KOPT-K1 (cell line): Measurements from ENCODE around the gene PLS3.

ENCODE experiments used
- H3K27ac ChIP-seq: fragments of 200-600 bp; sonication (generic); 2 replicates; pipeline ENCODE4 v1.5.1; 2016; ENCODE audit warnings: antibody characterized with exemption, mild to moderate bottlenecking, low read depth, low read length; ENCODE audit not compliant: poor library complexity, severe bottlenecking
- H3K36me3 ChIP-seq: fragments of 200-600 bp; sonication (generic); 2 replicates; pipeline ENCODE4 v1.5.1; 2017; ENCODE audit warnings: antibody characterized with exemption, mild to moderate bottlenecking, low read length, moderate library complexity; ENCODE audit not compliant: insufficient read depth
- H3K9me3 ChIP-seq: fragments of 200-600 bp; sonication (generic); 2 replicates; pipeline ENCODE4 v1.5.1; 2017; ENCODE audit warnings: antibody characterized with exemption, low read length, mild to moderate bottlenecking; ENCODE audit not compliant: insufficient read depth, poor library complexity, severe bottlenecking

PLS3 gene

GRCh38 chrX:115560211-115560977 lies 580 bp upstream of the PLS3 start:
- Histone ChIP-seq H3K36me3 (no peaks in the 10 kb centered on the region), H3K9me3 (no peaks in the 10 kb centered on the region), H3K27ac (no peak overlapping the region)

GRCh38 chrX:115561605-115562479 lies 868 bp downstream of the PLS3 start:
- no peaks in the 10 kb centered on the region for H3K36me3 ChIP-seq
- no peaks in the 10 kb centered on the region for H3K9me3 ChIP-seq
- H3K27ac ChIP-seq = no peak overlapping the region

GRCh38 chrX:115562480-115562847 lies 1.5 kb downstream of the PLS3 start:
- H3K9me3 ChIP-seq = no peaks in the 10 kb centered on the region
- H3K36me3 ChIP-seq = no peaks in the 10 kb centered on the region
- H3K27ac ChIP-seq = no peak overlapping the region

- Histone ChIP-seq H3K9me3 (no peaks in the 10 kb centered on the region), H3K27ac (no peak overlapping the region), H3K36me3 (no peaks in the 10 kb centered on the region)
Observed at GRCh38 chrX:115563633-115564162, 2.7 kb downstream of the PLS3 start.

- Histone ChIP-seq H3K27ac (no peak overlapping the region), H3K9me3 (no peaks in the 10 kb centered on the region), H3K36me3 (no peaks in the 10 kb centered on the region)
Observed at GRCh38 chrX:115564243-115564642, 3.3 kb downstream of the PLS3 start.

- Histone ChIP-seq H3K36me3 (no peaks in the 10 kb centered on the region), H3K9me3 (no peaks in the 10 kb centered on the region), H3K27ac (no peak overlapping the region)
Observed at GRCh38 chrX:115565888-115566287, 4.9 kb downstream of the PLS3 start.

- Histone ChIP-seq H3K9me3 (no peaks in the 10 kb centered on the region), H3K36me3 (no peaks in the 10 kb centered on the region), H3K27ac (no peak overlapping the region)
Observed at GRCh38 chrX:115571712-115572111, 10.7 kb downstream of the PLS3 start.

- H3K36me3 ChIP-seq = no peaks in the 10 kb centered on the region
- no peak overlapping the region for H3K27ac ChIP-seq
- H3K9me3 ChIP-seq = no peaks in the 10 kb centered on the region
Observed at GRCh38 chrX:115573185-115573584, 12.2 kb downstream of the PLS3 start.

- Histone ChIP-seq H3K27ac (no peak overlapping the region), H3K36me3 (no peaks in the 10 kb centered on the region), H3K9me3 (no peaks in the 10 kb centered on the region)
Observed at GRCh38 chrX:115576676-115577075, 15.7 kb downstream of the PLS3 start.

GRCh38 chrX:115579327-115579726 lies 18.4 kb downstream of the PLS3 start:
- Histone ChIP-seq H3K36me3 (no peaks in the 10 kb centered on the region), H3K9me3 (no peaks in the 10 kb centered on the region), H3K27ac (no peak overlapping the region)

GRCh38 chrX:115579786-115580294 lies 18.9 kb downstream of the PLS3 start:
- no peaks in the 10 kb centered on the region for H3K36me3 ChIP-seq
- no peak overlapping the region for H3K27ac ChIP-seq
- H3K9me3 ChIP-seq = no peaks in the 10 kb centered on the region

- Histone ChIP-seq H3K27ac (no peak overlapping the region), H3K9me3 (no peaks in the 10 kb centered on the region), H3K36me3 (no peaks in the 10 kb centered on the region)
Observed at GRCh38 chrX:115581759-115582615, 21.0 kb downstream of the PLS3 start.

- Histone ChIP-seq H3K9me3 (no peaks in the 10 kb centered on the region), H3K36me3 (no peaks in the 10 kb centered on the region), H3K27ac (no peak overlapping the region)
Observed at GRCh38 chrX:115582616-115583495, 21.9 kb downstream of the PLS3 start.

GRCh38 chrX:115583496-115584004 lies 22.6 kb downstream of the PLS3 start:
- no peaks in the 10 kb centered on the region for H3K9me3 ChIP-seq
- H3K36me3 ChIP-seq = no peaks in the 10 kb centered on the region
- H3K27ac ChIP-seq = no peak overlapping the region
